Mesendoderm (in vitro differentiated cells): Measurements from ENCODE around the gene CFC1. TPM values are rescaled to one million over a fixed set of nuclear protein-coding genes. Genes with fewer than 3 reads are reported as not detected.
A peak's percentile ranks its signal among the peaks of the same experiment; 100 is the strongest.
"Not testable (repeated sequence)": the region's sequence is repeated elsewhere in the genome, so short reads cannot be mapped to it uniquely, and the experiment has no call there.

Experiments
- DNase-seq: peaks from one replicate; pipeline ENCODE4 v3.0.0; 2013
- H2AK5ac ChIP-seq: 2 replicates; pipeline ENCODE4 v1.6.1; 2013; ENCODE audit warnings: low read length, inconsistent platforms
- H2BK120ac ChIP-seq: 2 replicates; pipeline ENCODE4 v1.6.1; 2013; ENCODE audit warnings: low read depth, mild to moderate bottlenecking, low read length, moderate library complexity, mixed read lengths
- H2BK15ac ChIP-seq: replicated peaks from 2 replicates; pipeline ENCODE4 v1.6.1; 2013; ENCODE audit warnings: low read depth, mild to moderate bottlenecking, moderate library complexity
- H2BK5ac ChIP-seq: 2 replicates; pipeline ENCODE4 v1.6.1; 2013; ENCODE audit warnings: low read length, inconsistent platforms
- H3K18ac ChIP-seq: 2 replicates; pipeline ENCODE4 v1.6.1; 2013; ENCODE audit warnings: mild to moderate bottlenecking, low read length, mixed read lengths
- H3K23ac ChIP-seq: one replicate; pipeline ENCODE4 v1.6.1; 2013; ENCODE audit warnings: low read length
- H3K27ac ChIP-seq: 2 replicates; pipeline ENCODE4 v1.5.1; 2013; ENCODE audit warnings: low read depth, mild to moderate bottlenecking, inconsistent platforms, low read length, moderate library complexity
- H3K27me3 ChIP-seq: 2 replicates; pipeline ENCODE4 v1.6.1; 2013; ENCODE audit warnings: low read length, control low read depth, mild to moderate bottlenecking, inconsistent platforms; ENCODE audit not compliant: insufficient read depth, poor library complexity
- H3K36me3 ChIP-seq: 2 replicates; pipeline ENCODE4 v1.6.1; 2013; ENCODE audit warnings: low read length, inconsistent platforms; ENCODE audit not compliant: control insufficient read depth, insufficient read depth
- H3K4ac ChIP-seq: one replicate; pipeline ENCODE4 v1.6.1; 2013; ENCODE audit warnings: low read depth, mild to moderate bottlenecking, low read length, moderate library complexity
- H3K4me1 ChIP-seq: 2 replicates; pipeline ENCODE4 v1.6.1; 2013; ENCODE audit warnings: low read depth, low read length, inconsistent platforms; ENCODE audit not compliant: control insufficient read depth
- H3K4me2 ChIP-seq: 2 replicates; pipeline ENCODE4 v1.6.1; 2013; ENCODE audit warnings: low read length
- H3K4me3 ChIP-seq: 2 replicates; pipeline ENCODE4 v1.5.1; 2013; ENCODE audit warnings: mild to moderate bottlenecking, low read length
- H3K56ac ChIP-seq: one replicate; pipeline ENCODE4 v1.6.1; 2013; ENCODE audit warnings: low read length
- H3K79me1 ChIP-seq: 2 replicates; pipeline ENCODE4 v1.6.1; 2013; ENCODE audit warnings: low read length, inconsistent platforms
- H3K79me2 ChIP-seq: 2 replicates; pipeline ENCODE4 v1.6.1; 2013; ENCODE audit warnings: mild to moderate bottlenecking, low read length; ENCODE audit not compliant: control insufficient read depth, insufficient read depth
- H3K9ac ChIP-seq: 2 replicates; pipeline ENCODE4 v1.6.1; 2013; ENCODE audit warnings: low read length, inconsistent platforms
- H4K5ac ChIP-seq: one replicate; pipeline ENCODE4 v1.6.1; 2013; ENCODE audit warnings: low read length
- H4K8ac ChIP-seq: one replicate; pipeline ENCODE4 v1.6.1; 2013; ENCODE audit warnings: low read depth, mild to moderate bottlenecking, control low read depth, low read length, moderate library complexity
- WGBS: extraction: QIAGEN DNeasy Blood & Tissue Kit; methylation state at CpG from one replicate; pipeline ENCODE4 v1.1.7; 2013; ENCODE audit warnings: low lambda C conversion rate, missing lambda C conversion rate; ENCODE audit not compliant: insufficient coverage; ENCODE audit errors: extremely low coverage; 5-methylcytosine and 5-hydroxymethylcytosine counted together
- polyA plus RNA-seq, 2 experiments: library from polyadenylated mRNA; stranded (reverse); fragments of 200-250 nt; gene quantifications; one replicate each; pipeline ENCODE4 v1.2.3, GENCODE V29; 2013

The CFC1 gene
- 0.59 TPM for polyA plus RNA-seq (2013, experiment 1 of 2)
- 0.52 TPM for polyA plus RNA-seq (2013, experiment 2 of 2)

GRCh38 chr2:130599393-130599792, at the start of gene CFC1:
Gene CFC1 (minus strand): TSS chr2:130599575. CDS start chr2:130599287, 288 bp downstream.
- H3K4me3 ChIP-seq, H3K4ac ChIP-seq, H3K27me3 ChIP-seq, H3K36me3 ChIP-seq, H2BK5ac ChIP-seq, H3K56ac ChIP-seq, H3K23ac ChIP-seq, H4K5ac ChIP-seq, H2BK15ac ChIP-seq, DNase-seq, H3K79me1 ChIP-seq, H2AK5ac ChIP-seq, H4K8ac ChIP-seq, H3K9ac ChIP-seq, H3K18ac ChIP-seq, H3K4me2 ChIP-seq, H3K79me2 ChIP-seq, H3K27ac ChIP-seq, H2BK120ac ChIP-seq, H3K4me1 ChIP-seq: not testable (repeated sequence)
- no CpG with 5 or more reads among the region's 6 CpGs for WGBS

DNA sequence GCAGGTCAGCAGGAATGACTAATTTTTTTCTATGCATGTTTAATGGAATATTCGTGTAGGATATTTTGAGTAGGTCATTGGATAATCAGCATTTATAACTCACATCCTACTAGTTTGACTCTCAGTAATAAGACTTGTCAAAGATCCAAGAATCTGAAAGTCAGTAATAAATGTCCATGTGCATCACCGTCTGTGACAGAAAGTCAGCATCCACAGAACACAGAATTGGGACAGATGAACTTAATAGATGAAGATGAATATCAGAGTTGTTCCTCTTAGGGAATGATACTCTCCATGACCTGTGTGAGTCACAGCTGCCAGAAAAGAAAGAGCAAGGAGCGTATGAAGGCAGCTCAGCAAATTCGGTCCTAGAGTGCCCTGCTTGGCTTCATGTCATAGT, 42.3 kb upstream of the CFC1 start:
- H3K18ac ChIP-seq, H3K79me1 ChIP-seq, H4K8ac ChIP-seq, H3K4ac ChIP-seq, H3K79me2 ChIP-seq, H4K5ac ChIP-seq, H3K4me3 ChIP-seq, H3K4me2 ChIP-seq, H2BK120ac ChIP-seq, H2BK15ac ChIP-seq, H3K9ac ChIP-seq, H3K27ac ChIP-seq, H2AK5ac ChIP-seq, DNase-seq, H3K27me3 ChIP-seq, H3K23ac ChIP-seq, H3K4me1 ChIP-seq, H3K56ac ChIP-seq, H2BK5ac ChIP-seq, H3K36me3 ChIP-seq: not testable (repeated sequence)
- no CpG with 5 or more reads among the region's 4 CpGs for WGBS

GRCh38 chr2:130638973-130639372, 39.6 kb upstream of the CFC1 start:
- not testable (repeated sequence) for H3K36me3 ChIP-seq, H3K79me2 ChIP-seq, H3K27me3 ChIP-seq, H2BK15ac ChIP-seq, H3K4me2 ChIP-seq, DNase-seq, H3K23ac ChIP-seq, H3K9ac ChIP-seq, H4K8ac ChIP-seq, H3K4me1 ChIP-seq, H2AK5ac ChIP-seq, H3K56ac ChIP-seq, H3K27ac ChIP-seq, H3K4me3 ChIP-seq, H3K18ac ChIP-seq, H2BK120ac ChIP-seq, H3K79me1 ChIP-seq, H4K5ac ChIP-seq, H2BK5ac ChIP-seq, H3K4ac ChIP-seq
- no CpG with 5 or more reads among the region's 2 CpGs for WGBS

GRCh38 chr2:130628784-130629475, 29.6 kb upstream of the CFC1 start:
- H3K4me2 ChIP-seq, H3K4ac ChIP-seq, H3K36me3 ChIP-seq, H3K27ac ChIP-seq, H3K79me2 ChIP-seq, H3K18ac ChIP-seq, H2BK5ac ChIP-seq, H3K9ac ChIP-seq, H3K23ac ChIP-seq, H2BK15ac ChIP-seq, H2BK120ac ChIP-seq, H3K56ac ChIP-seq, H4K5ac ChIP-seq, H3K4me1 ChIP-seq, H3K4me3 ChIP-seq, H2AK5ac ChIP-seq, DNase-seq, H3K79me1 ChIP-seq, H4K8ac ChIP-seq, H3K27me3 ChIP-seq: not testable (repeated sequence)
- no CpG with 5 or more reads among the region's 10 CpGs for WGBS

GRCh38 chr2:130611140-130611539, 11.8 kb upstream of the CFC1 start, which contains the start of gene POTEJ:
Gene POTEJ (plus strand): TSS chr2:130611440. CDS start chr2:130611533, 93 bp downstream.
- H4K5ac ChIP-seq, H2AK5ac ChIP-seq, H3K27ac ChIP-seq, H3K23ac ChIP-seq, H3K4me3 ChIP-seq, H3K56ac ChIP-seq, H2BK15ac ChIP-seq, H3K36me3 ChIP-seq, H3K79me2 ChIP-seq, H3K9ac ChIP-seq, H4K8ac ChIP-seq, H3K79me1 ChIP-seq, H3K27me3 ChIP-seq, H3K18ac ChIP-seq, H2BK5ac ChIP-seq, H3K4ac ChIP-seq, H3K4me2 ChIP-seq, H3K4me1 ChIP-seq, H2BK120ac ChIP-seq, DNase-seq: not testable (repeated sequence)
- no CpG with 5 or more reads among the region's 13 CpGs for WGBS

DNA sequence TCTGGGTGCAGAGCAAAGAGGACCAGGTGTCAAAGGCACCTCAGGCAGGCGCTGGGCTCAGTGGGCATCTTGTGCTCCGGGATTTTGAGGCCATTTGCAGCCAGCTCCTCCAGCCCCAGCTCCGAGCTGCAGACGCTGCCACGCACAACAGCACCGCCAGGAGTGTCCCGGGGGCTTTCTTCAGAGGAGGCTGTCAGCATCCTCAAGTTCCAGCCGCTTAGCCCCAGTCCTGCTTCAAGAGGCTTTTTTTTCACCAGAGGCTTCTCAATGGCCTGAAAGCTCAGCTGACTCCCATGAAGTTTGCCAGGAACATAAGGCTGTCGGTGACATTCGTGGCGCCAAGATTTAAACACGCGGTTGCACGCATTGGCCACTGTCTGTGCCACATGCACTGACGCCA, 11.1 kb upstream of the CFC1 start:
- H3K56ac ChIP-seq, H3K9ac ChIP-seq, H4K5ac ChIP-seq, H2BK120ac ChIP-seq, H3K27ac ChIP-seq, H3K4me3 ChIP-seq, H3K4ac ChIP-seq, H3K79me1 ChIP-seq, H2BK5ac ChIP-seq, H2BK15ac ChIP-seq, H3K27me3 ChIP-seq, H3K79me2 ChIP-seq, H3K4me1 ChIP-seq, H3K18ac ChIP-seq, H3K4me2 ChIP-seq, H3K36me3 ChIP-seq, H3K23ac ChIP-seq, H4K8ac ChIP-seq, H2AK5ac ChIP-seq: not testable (repeated sequence)
- peak; percentile 0 for DNase-seq
- WGBS, result no CpG with 5 or more reads among the region's 15 CpGs
